ENCODE measurements around the gene TTC34. TPM values are rescaled to one million over a fixed set of nuclear protein-coding genes. Genes with fewer than 3 reads are reported as not detected.
"Not testable (repeated sequence)": the region's sequence is repeated elsewhere in the genome, so short reads cannot be mapped to it uniquely, and the experiment has no call there.

TTC34 gene
- total and polyA plus RNA-seq, 2 donors from 2014 or later, result 0.15 to 2.4 TPM

DNA sequence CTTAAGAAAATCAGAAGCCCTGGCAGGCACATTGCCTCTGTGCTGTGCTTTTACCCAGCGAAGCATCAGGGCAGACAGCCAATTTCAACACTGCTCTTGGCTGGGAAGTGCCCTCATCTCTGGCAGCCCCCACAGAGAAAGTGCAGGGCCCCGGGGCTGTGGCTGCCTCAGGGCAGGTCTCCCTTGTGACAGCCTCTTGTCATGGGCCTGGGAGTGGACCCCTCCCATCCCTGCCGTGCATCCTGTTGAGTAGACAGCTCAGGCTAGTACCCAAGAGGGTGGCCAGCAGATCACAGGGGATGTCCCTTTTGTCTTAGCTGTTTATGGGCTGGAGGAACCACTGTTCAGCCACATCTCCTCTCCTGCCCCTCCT is 23.3 kb downstream of the TTC34 start:
- FAIRE-seq (no peak), DNase-seq (peak in 1 of 5 donors; percentile 34)
- Histone ChIP-seq H3K9me3 (ENCODE audit: control insufficient read depth in 2 of 3, insufficient read depth in 1 of 3, low read length in 3 of 3) (peaks cover 0 to 14% (median 2%) of the 10 kb centered on the region in 3 donors), H3K4me1 (ENCODE audit: control insufficient read depth in 2 of 3, insufficient read depth in 2 of 3, low read depth in 1 of 3, low read length in 3 of 3) (no peaks in the 10 kb centered on the region), H3K36me3 (ENCODE audit: control insufficient read depth in 2 of 3, insufficient read depth in 3 of 3, low read length in 3 of 3) (no peaks in the 10 kb centered on the region), H3K9ac (ENCODE audit: low read length in 3 of 3) (no peak overlapping the region), H3K27me3 (ENCODE audit: control insufficient read depth, insufficient read depth, low read length) (no peaks in the 10 kb centered on the region), H3K27ac (ENCODE audit: low read depth in 2 of 2, low read length in 2 of 2) (no peak overlapping the region), H3K4me3 (ENCODE audit: low read length in 3 of 3) (no peak overlapping the region)
- intact Hi-C loops (cut with DNase I), result no loop called here
- TF ChIP-seq, protein P1, sequence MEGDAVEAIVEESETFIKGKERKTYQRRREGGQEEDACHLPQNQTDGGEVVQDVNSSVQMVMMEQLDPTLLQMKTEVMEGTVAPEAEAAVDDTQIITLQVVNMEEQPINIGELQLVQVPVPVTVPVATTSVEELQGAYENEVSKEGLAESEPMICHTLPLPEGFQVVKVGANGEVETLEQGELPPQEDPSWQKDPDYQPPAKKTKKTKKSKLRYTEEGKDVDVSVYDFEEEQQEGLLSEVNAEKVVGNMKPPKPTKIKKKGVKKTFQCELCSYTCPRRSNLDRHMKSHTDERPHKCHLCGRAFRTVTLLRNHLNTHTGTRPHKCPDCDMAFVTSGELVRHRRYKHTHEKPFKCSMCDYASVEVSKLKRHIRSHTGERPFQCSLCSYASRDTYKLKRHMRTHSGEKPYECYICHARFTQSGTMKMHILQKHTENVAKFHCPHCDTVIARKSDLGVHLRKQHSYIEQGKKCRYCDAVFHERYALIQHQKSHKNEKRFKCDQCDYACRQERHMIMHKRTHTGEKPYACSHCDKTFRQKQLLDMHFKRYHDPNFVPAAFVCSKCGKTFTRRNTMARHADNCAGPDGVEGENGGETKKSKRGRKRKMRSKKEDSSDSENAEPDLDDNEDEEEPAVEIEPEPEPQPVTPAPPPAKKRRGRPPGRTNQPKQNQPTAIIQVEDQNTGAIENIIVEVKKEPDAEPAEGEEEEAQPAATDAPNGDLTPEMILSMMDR (IDR thresholded peaks at IDR 0.05; ENCODE audit: borderline replicate concordance, extremely low read depth, insufficient read depth), result no peak

DNA sequence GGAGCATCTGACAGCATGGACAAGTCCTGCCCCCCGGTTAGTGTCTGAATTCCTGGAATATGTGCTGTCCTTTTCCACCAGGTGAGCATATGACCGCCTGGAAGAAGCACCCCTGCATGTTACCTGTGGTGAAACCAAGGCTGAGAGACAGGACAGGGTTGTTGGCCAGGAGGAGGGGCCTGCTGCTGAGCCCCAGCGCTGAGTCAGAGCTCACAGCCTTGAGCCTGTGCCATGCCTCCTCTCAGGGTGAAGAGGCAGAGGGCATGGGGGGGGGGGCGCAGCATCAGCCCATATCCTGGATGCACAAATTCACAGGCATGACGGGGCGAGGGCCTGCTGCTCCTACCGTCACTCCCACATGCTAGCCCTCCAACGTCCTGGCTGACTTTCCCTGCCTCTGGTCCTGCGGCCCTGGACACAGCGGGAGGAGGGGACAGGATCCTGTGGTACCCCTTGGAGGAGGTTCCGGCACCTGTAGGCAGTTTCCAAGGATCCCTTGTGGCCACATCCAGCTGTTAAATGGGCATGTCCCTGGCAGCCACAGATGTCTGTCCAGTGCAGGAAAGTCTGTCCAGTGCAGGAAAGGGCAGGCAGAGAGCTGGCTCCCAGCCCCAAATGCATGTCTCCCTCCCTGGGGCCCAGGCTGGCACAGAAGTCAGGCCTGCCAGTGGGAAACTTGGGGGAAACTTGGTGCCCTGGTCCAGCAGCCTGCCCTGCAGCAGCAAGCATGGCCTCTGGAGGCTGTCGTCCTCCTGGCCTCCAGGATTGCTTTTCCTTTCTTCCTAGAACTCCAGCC is 23.9 kb downstream of the TTC34 start:
- FAIRE-seq (no peak), DNase-seq (peak in 1 of 5 donors; percentile 45)
- Histone ChIP-seq H3K9ac (ENCODE audit: low read length in 3 of 3) (no peak overlapping the region), H3K36me3 (ENCODE audit: control insufficient read depth in 2 of 3, insufficient read depth in 3 of 3, low read length in 3 of 3) (no peaks in the 10 kb centered on the region), H3K27ac (ENCODE audit: low read depth in 2 of 2, low read length in 2 of 2) (no peak overlapping the region), H3K9me3 (ENCODE audit: control insufficient read depth in 2 of 3, insufficient read depth in 1 of 3, low read length in 3 of 3) (peaks cover 0 to 12% (median 2%) of the 10 kb centered on the region in 3 donors), H3K4me3 (ENCODE audit: low read length in 3 of 3) (no peak overlapping the region), H3K4me1 (ENCODE audit: control insufficient read depth in 2 of 3, insufficient read depth in 2 of 3, low read depth in 1 of 3, low read length in 3 of 3) (no peaks in the 10 kb centered on the region), H3K27me3 (ENCODE audit: control insufficient read depth, insufficient read depth, low read length) (no peaks in the 10 kb centered on the region)
- intact Hi-C loops (cut with DNase I), result no loop called here
- TF ChIP-seq, protein P1 (IDR thresholded peaks at IDR 0.05; ENCODE audit: borderline replicate concordance, extremely low read depth, insufficient read depth), result no peak

DNA sequence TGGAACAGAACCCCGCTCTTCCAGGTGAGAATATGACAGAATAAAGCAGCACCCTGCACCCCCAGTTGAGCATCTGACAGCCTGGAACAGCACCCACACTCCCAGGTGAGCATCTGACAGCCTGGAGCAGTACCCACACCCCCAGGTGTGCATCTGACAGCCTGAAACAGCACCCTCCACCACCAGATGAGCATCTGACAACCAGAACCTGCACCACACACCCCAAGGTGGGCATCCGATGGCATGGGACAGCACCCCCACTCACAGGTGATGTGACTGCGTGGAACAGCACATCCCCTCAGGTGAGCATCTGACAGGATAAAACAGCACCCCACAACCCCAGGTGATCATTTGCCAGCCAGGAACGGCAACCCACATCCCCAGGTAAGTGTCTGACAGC is 26.2 kb downstream of the TTC34 start:
- H3K9ac ChIP-seq (ENCODE audit: low read length in 3 of 3); H3K27ac ChIP-seq (ENCODE audit: low read depth in 2 of 2, low read length in 2 of 2); H3K4me1 ChIP-seq (ENCODE audit: control insufficient read depth in 2 of 3, insufficient read depth in 2 of 3, low read depth in 1 of 3, low read length in 3 of 3); H3K4me3 ChIP-seq (ENCODE audit: low read length in 3 of 3); intact Hi-C loops (cut with DNase I); H3K9me3 ChIP-seq (ENCODE audit: control insufficient read depth in 2 of 3, insufficient read depth in 1 of 3, low read length in 3 of 3); H3K27me3 ChIP-seq (ENCODE audit: control insufficient read depth, insufficient read depth, low read length); H3K36me3 ChIP-seq (ENCODE audit: control insufficient read depth in 2 of 3, insufficient read depth in 3 of 3, low read length in 3 of 3); FAIRE-seq: not testable (repeated sequence)
- DNase-seq, result peak in 1 of 5 donors; percentile 12

DNA sequence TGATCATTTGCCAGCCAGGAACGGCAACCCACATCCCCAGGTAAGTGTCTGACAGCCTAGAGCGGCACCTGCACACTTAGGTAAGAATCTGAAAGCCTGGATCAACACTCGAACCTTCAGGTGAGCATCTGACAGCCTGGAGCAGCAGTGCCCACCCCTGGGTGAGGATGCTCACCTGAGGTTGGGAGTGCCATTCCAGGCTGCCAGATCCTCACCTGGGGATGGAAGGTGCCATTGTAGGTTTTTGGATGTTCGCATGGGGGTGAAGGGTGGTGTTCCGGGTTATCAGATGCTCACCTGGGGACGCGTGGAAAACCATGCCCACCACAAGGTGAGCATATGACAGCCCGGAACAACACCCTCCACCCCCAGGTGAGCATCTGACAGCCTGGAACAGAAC is 33.4 kb downstream of the TTC34 start:
- DNase-seq; FAIRE-seq; H3K36me3 ChIP-seq (ENCODE audit: control insufficient read depth in 2 of 3, insufficient read depth in 3 of 3, low read length in 3 of 3); H3K9me3 ChIP-seq (ENCODE audit: control insufficient read depth in 2 of 3, insufficient read depth in 1 of 3, low read length in 3 of 3); H3K27me3 ChIP-seq (ENCODE audit: control insufficient read depth, insufficient read depth, low read length); H3K4me3 ChIP-seq (ENCODE audit: low read length in 3 of 3); H3K4me1 ChIP-seq (ENCODE audit: control insufficient read depth in 2 of 3, insufficient read depth in 2 of 3, low read depth in 1 of 3, low read length in 3 of 3); H3K27ac ChIP-seq (ENCODE audit: low read depth in 2 of 2, low read length in 2 of 2); H3K9ac ChIP-seq (ENCODE audit: low read length in 3 of 3); intact Hi-C loops (cut with DNase I): not testable (repeated sequence)

DNA sequence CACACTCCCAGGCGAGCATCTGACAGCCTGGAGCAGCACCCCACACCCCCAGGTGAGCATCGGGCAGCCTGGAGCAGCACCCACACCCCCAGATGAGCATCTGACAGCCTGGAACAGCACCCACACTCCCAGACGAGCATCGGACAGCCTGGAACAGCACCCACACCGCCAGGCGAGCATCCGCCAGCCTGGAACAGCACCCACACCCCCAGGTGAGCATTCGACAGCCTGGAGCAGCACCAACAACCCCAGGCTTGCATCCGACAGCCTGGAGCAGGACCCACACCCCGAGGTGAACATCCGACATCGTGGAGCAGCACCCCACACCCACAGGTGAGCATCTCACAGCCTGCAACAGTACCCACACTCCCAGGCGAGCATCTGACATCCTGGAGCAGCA is 42.1 kb downstream of the TTC34 start:
- H3K9ac ChIP-seq (ENCODE audit: low read length in 3 of 3); H3K4me3 ChIP-seq (ENCODE audit: low read length in 3 of 3); H3K4me1 ChIP-seq (ENCODE audit: control insufficient read depth in 2 of 3, insufficient read depth in 2 of 3, low read depth in 1 of 3, low read length in 3 of 3); H3K27me3 ChIP-seq (ENCODE audit: control insufficient read depth, insufficient read depth, low read length); H3K27ac ChIP-seq (ENCODE audit: low read depth in 2 of 2, low read length in 2 of 2); intact Hi-C loops (cut with DNase I); H3K36me3 ChIP-seq (ENCODE audit: control insufficient read depth in 2 of 3, insufficient read depth in 3 of 3, low read length in 3 of 3); H3K9me3 ChIP-seq (ENCODE audit: control insufficient read depth in 2 of 3, insufficient read depth in 1 of 3, low read length in 3 of 3); FAIRE-seq: not testable (repeated sequence)
- DNase-seq, result peak in 1 of 5 donors; percentile 77

DNA sequence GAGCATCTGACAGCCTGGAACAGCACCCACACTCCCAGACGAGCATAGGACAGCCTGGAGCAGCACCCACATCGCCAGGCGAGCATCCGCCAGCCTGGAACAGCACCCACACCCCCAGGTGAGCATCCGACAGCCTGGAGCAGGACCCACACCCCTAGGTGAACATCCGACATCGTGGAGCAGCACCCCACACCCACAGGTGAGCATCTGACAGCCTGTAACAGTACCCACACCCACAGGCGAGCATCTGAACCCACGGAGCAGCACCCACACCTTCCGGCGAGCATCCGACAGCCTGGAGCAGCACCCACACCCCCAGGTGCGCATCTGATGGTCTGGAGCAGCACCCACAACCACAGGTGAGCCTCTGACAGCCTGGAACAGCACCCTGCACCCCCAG is 44.0 kb downstream of the TTC34 start:
- H3K27me3 ChIP-seq (ENCODE audit: control insufficient read depth, insufficient read depth, low read length); H3K4me1 ChIP-seq (ENCODE audit: control insufficient read depth in 2 of 3, insufficient read depth in 2 of 3, low read depth in 1 of 3, low read length in 3 of 3); H3K4me3 ChIP-seq (ENCODE audit: low read length in 3 of 3); intact Hi-C loops (cut with DNase I); FAIRE-seq; H3K9ac ChIP-seq (ENCODE audit: low read length in 3 of 3); H3K27ac ChIP-seq (ENCODE audit: low read depth in 2 of 2, low read length in 2 of 2); H3K9me3 ChIP-seq (ENCODE audit: control insufficient read depth in 2 of 3, insufficient read depth in 1 of 3, low read length in 3 of 3); H3K36me3 ChIP-seq (ENCODE audit: control insufficient read depth in 2 of 3, insufficient read depth in 3 of 3, low read length in 3 of 3): not testable (repeated sequence)
- peak in 1 of 5 donors; percentile 74 for DNase-seq

DNA sequence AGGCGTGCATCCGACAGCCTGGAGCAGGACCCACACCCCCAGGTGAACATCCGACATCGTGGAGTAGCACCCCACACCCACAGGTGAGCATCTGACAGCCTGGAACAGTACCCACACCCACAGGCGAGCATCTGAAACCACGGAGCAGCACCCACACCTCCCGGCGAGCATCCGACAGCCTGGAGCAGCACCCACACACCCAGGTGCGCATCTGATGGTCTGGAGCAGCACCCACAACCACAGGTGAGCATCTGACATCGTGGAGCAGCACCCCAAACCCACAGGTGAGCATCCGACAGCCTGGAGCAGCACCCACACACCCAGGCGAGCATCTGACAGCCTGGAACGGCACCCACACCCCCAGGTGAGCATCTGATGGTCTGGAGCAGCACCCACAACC is 46.1 kb downstream of the TTC34 start:
- FAIRE-seq; H3K36me3 ChIP-seq (ENCODE audit: control insufficient read depth in 2 of 3, insufficient read depth in 3 of 3, low read length in 3 of 3); H3K9me3 ChIP-seq (ENCODE audit: control insufficient read depth in 2 of 3, insufficient read depth in 1 of 3, low read length in 3 of 3); intact Hi-C loops (cut with DNase I); H3K27me3 ChIP-seq (ENCODE audit: control insufficient read depth, insufficient read depth, low read length); H3K4me1 ChIP-seq (ENCODE audit: control insufficient read depth in 2 of 3, insufficient read depth in 2 of 3, low read depth in 1 of 3, low read length in 3 of 3); H3K4me3 ChIP-seq (ENCODE audit: low read length in 3 of 3); H3K9ac ChIP-seq (ENCODE audit: low read length in 3 of 3); H3K27ac ChIP-seq (ENCODE audit: low read depth in 2 of 2, low read length in 2 of 2): not testable (repeated sequence)
- DNase-seq, result peak in 1 of 5 donors; percentile 40
